HUDEP-2 (cell line): ENCODE measurements around the gene CLDN12.
A peak's percentile ranks its signal among the peaks of the same experiment; 100 is the strongest.

Experiments used
- DNase-seq, 76 experiments: peaks; one replicate each; lab custom pipeline; 2025; ENCODE audit not compliant: unreplicated experiment in 76 of 76; lab: John Stamatoyannopoulos, UW

The CLDN12 gene

DNA sequence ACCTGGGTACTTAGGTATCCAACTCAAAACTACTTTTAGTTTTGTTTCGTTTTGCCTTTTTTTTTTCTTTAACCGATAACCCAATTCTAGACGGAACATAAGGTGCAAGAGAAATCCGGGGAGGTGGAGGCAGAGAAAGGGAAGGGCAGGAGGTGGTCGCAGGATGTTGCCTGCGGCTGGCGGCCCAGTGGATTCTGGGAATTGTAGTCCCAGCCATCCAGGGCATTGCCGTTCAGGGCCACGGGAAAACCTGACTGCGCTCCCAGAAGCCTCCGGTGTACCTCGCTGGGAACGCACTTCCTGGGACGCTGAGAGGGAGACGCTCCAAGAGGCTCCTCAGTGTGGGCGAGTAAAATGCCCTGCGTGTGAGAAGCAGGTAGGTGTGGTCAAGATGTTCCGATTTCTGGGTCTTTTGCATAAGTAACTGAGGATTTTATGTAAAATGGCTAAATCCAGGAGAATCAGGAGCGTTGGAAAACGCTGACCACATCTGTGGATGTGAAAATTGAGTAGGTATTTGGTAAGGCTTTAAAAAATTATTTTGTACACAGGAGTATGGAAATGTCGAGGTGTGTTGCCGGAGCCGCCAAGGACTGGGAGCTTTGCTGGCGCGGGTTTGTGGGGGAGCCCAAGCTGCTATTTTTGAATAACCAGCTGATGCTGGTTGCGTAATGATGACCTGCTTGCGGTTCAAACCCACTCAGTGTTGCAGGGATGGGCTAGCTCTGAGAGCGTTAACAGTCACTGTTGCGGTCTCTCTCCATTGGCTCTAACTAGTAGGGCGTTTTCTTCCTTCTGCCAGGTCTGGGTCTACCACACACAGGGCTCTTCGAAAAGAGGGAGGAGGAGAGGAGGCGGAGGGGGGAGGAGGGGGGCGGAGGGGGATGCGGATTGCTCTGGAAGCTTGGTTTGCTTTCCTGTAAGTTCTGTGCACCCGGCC lies at the start of gene CLDN12:
Gene CLDN12, plus strand, starts transcription at position 288 of the 940 bp plus-strand sequence. CDS start 9,216 bp downstream, outside the sequence.
- DNase-seq = peak in 72 of 76 experiments; percentile 4 to 80 (median 50)

DNA sequence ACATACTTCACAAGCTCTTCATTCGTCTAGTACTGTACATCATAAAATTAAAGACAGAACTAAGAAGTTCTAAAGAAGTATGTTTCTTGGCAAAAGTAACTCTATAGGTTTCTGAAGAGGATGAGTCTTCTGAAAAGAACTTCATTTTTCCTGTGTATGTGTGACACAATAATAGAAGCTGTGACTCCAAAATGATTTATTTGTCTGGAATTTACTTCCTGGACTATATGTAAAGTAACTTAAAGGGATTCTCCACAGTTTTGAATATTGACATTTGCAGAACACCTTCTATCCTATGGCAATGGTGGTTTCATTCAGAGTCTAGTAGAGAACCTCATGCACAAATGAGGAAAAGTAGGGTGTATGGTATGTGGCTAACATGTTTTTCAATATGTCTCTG lies 19.8 kb upstream of the CLDN12 start:
- DNase-seq = no peak

DNA sequence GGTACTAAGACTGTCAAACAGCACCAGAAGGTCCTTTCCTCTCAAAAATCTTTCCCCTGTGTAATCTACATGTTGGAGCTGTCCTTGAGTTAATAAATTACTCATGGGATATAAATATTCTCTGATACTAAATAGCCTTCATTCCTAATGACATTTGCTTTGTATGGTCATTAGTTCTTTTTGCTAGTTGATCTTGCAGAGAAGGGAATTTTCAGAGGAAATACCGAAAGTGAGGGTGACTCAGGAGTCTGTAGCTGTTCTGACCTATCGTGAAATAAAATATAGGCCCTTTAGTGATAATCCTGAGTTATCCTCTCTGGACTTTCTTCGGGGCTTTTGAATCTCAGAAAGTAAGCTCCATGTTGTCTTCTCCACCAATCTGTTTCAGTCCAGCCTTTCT lies 19.4 kb upstream of the CLDN12 start:
- DNase-seq = no peak

DNA sequence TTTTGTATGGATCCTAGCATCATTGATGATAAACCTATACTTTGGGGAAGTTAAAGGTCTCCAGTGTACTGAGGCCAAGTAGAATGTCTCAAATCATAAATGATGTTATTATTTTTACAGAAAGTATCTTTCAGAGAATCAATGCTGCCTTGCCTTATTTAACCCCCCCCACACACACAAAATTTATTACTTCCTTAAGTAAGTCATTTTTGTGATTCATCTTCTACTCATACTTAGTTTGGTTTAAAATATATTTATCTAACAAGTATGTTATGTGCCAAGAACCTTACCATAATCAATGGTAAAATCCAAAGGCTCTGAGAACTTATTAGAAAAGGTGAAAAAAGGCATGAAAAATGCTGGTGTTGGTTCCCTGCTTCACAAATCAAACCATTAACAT lies 18.8 kb upstream of the CLDN12 start:
- no peak for DNase-seq

DNA sequence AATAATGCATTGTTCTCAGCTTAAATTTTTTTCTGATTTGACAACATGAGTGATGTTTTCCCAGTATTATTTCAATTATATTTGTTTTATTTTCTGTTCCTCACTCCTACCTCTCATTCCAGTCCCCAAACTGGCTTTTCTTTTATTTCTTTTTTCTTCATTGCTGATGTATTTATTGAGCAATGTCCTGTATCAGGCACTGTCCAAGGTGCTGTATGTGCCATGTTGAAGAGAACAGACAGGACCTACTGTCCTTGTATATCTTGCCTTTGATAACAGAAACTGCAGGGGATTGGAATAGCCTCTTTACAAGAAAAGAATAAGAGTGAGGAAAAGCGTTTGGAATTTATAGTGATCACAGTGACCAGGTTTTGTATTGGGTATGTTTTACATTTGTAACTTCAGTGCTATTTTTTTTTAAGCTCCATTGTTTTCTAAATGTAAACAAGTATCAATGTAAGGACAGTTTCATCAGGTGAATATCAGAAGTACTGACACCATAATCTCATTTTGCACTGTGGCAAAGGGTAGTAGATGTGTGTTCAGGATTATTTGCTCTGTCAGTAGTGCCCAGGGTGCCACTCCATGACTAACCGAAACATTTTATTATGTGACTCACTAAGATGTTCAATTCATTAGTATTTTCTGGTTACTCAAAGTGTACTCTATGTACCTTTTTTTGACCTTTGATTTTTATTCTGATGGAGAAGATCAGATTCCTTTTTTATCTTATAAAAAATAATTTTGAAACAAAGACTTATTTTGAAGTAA lies 15.6 kb upstream of the CLDN12 start:
- DNase-seq = no peak

DNA sequence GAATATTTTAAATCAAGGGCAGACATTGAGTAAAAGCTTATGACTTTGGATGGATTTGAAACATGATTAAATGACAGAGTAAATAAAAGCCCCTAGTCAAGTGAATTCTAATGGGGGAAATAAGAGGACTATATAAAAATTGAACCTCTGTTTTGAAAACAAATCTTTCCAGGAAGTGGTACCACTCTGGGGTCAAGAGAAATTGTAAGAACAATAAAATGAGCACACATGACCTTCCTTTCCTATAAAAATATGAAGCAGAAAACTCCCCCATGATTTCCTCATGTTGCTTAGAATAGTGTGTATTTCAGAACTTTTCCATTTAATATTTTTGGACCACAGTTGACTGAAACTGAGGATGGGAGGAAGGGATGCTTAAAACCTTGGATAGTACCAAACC lies 12.3 kb upstream of the CLDN12 start:
- no peak for DNase-seq

DNA sequence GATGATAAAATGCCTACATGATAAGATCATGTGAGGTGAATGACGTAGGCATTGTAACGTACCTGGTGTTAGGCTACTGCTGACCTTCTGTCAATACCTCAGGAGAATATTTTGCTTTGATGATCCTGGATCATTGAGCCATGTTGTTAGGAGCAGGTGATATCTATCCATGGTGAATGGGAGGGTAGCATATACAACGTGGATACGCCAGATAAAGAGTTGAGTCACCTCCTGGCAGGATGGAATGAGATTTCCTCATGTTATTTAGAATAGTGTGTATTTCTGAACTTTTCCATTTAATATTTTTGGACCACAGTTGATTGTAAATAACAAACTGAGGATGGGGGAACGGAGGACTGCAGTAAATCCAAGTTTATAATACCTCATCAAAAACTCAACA lies 11.8 kb upstream of the CLDN12 start:
- DNase-seq = no peak

DNA sequence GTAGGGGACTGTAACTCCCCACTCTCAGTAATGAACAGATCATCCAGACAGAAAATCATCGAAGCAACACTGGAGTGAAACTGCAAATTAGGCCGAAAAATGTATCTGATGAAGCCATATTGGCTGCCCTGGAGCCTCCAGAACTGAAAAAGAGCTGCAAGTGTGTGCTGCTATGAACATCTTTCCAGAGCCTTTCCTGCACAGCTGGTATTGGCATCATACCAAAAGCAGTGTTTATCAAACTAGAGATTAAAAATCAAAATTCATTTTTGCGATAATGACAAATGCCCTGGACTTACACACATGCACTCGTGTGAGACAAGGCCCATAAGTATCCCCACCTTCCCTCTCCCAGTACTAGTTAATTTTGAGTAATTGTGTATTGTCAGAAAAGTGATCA lies 6.8 kb upstream of the CLDN12 start:
- DNase-seq = no peak

DNA sequence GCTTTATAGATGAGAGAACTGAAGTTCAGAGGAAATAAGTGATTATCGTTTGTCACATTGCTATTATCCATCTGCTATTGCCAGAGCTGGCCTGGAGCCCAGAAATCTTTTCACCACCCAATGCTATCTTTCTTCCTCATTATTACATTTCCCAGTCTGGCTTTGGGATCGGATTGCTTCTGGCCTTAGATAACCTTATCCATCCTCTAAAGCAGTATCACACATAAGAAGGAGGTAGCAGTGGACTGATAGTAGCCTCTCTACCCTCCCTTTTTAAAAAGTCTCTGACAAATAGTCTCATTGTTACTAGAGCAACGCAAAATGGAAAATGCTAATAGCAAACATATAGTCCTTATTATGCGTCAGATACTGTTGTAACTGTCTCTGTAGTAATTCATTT lies 1.3 kb upstream of the CLDN12 start:
- DNase-seq = peak in 20 of 76 experiments; percentile 0 to 40 (median 14)

DNA sequence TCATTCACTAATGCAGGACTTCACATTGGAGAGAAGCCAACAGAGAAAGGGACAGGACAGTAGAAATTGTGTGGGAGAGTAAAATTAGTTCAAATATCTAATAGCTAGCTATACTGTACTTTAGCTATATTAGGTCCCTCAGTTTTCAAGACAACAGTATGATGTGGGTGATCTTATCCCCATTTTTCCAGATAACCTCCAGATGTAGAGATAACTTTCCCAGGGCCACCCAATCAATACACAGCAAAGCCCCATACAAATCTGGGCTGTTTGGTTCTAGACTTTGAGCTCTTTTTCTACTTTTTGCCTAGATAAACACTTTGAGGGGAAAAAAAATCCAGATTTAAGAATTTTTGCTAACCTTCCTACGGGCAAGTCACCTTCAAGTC lies 482 bp upstream of the CLDN12 start:
- no peak for DNase-seq

DNA sequence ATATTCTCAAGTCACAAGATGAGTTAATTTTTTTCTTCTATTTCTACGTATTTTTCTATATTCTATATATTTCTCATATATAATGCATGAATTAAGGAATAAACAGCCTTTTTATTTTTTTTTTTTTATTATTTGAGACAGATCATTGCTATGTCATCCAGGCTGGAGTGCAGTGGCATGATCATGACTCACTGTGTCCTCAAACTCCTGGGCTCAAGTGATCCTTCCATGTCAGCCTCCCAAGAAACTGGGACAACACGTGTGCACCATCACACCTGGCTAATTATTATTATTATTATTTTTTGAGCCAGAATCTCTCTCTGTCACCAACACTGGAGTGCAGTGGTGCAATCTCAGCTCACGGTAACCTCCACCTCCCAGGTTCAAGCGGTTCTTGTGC lies 1.5 kb downstream of the CLDN12 start:
- DNase-seq = no peak

DNA sequence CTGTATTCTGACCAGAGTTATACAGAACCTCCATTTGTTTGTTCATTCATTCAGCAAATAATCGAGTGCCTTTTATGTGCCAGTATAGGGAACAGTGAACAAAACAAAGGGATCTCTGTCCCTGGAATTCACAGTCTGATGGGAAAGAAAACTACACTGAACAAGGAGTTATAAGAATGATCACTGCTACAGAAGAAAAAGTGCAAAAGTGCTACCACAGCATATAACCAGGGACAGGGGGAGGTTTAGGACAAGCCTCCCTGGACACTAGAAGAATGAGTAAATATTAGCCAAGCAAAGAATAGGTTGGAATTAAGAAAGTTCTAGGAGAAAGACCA lies 4.2 kb downstream of the CLDN12 start:
- no peak for DNase-seq

DNA sequence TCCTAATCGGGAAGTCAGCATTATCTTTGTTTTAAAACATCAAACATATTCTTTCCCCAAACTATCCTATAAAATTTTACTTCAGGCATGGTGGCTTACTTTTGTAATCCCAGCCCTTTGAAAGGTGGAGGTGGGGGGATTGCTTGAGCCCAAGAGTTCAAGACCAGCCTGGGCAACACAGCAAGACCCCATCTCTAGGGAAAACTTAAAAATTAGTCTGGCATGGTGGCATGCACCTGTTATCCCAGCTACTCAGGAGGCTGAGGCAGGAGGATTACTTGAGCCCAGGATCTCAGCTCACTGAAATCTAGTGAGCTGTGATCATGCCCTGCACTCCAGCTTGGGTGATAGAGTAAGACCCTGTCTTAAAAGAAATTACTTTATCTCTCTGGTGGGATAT lies 4.9 kb downstream of the CLDN12 start:
- no peak for DNase-seq

DNA sequence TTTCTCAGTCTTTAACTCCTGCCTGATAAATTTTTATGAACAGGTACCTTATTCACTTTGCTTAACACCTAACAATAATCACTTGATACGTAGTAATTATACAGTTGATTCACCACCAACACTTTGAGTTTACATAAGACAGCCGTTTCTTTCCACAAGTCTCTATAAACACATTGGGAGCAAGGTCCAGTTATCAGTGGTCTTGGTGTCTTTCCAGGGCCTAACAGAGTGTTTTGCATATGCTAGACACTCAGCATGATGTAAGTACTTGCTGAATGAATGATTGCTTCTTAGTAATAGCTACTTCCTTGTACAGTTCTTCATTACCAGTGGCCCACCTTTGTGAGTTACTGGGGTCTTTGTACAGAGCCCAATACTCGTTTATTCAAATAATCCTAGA lies 6.4 kb downstream of the CLDN12 start:
- DNase-seq = no peak

DNA sequence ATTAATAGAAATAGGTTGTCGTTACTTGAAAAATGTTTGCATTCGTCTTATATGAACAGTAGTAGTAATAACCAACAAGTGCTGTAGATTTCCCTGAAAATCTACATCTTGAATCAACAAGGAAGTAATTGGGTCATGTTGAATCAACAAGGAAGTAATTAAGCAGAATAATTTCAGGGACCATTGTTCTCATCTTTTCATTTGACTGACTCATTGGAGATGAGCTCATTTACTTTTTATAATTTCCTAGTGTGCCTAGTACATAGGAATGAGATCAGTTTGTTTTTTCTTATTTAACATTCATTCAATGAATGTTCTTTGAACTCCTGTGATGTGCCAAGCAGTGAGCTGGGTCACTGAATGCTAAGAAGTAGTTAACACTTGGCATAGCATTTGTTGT lies 8.2 kb downstream of the CLDN12 start:
- no peak for DNase-seq

DNA sequence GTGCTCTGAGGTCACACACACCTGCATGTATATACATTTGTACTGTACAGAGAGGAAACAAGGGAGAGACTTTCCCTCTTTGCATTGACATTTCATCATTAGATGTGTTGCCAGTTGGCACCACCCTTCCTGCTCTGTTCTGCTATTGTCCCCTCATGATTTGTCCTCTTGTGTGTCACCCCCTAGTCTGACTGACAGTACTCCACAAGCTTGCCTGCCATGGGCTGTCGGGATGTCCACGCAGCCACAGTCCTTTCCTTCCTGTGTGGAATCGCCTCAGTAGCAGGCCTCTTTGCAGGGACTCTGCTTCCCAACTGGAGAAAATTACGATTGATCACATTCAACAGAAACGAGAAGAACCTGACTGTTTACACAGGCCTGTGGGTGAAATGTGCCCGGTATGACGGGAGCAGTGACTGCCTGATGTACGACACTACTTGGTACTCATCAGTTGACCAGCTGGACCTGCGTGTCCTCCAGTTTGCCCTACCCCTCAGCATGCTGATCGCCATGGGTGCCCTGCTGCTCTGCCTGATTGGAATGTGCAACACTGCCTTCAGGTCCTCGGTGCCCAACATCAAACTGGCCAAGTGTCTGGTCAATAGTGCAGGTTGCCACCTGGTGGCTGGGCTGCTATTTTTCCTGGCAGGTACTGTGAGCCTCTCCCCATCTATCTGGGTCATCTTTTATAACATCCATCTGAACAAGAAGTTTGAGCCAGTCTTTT lies 9.4 kb downstream of the CLDN12 start:
- DNase-seq = peak in 21 of 76 experiments; percentile 0 to 27 (median 5)

DNA sequence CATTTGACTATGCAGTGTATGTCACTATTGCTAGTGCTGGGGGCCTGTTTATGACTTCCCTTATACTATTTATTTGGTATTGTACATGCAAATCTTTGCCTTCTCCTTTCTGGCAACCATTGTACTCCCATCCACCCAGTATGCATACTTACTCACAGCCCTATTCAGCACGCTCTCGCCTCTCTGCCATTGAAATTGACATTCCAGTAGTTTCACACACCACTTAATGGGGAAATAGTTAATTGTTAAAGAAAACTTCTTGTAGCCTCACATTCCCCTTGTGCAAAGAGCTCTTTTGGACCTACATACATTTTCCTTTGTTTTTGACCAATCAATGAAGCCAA lies 9.9 kb downstream of the CLDN12 start:
- DNase-seq = no peak

DNA sequence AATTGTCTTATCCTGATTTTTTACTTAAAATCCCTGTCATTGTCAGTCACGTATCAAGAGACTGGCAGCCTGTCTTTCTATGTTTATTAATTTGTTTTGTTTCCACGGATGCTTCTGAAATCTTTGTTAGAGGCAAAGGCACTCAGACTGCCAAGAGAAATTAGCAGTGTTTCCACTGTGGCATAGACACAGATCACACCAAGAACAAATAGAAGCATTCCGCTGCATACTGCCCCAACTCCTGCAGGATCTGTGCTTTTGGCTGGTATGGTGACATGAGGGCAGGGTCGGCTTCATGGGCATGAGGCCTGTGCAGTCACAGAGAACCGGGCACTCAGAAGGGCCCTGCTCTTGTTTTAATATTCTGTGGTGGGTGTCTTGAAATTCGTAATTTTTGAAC lies 18.4 kb downstream of the CLDN12 start:
- DNase-seq = no peak

DNA sequence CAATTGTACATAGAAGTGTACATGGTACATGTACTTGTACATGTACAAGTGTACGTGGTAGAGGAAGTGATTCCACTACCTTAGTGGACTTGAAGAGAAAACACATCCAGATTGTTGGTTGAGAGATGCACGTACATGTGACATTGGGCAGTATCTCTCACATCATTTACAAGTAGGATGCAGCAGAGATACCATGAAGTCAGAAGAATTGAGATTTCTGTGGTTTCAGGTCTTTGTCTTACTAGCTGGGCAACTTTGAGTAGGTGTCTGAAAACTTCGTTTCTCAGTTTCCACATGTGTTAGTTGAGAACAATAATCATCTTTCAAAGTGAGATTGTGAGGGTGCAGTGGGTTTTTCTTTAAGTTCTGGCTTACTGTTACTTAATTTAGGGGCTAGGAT lies 21.5 kb downstream of the CLDN12 start:
- no peak for DNase-seq

DNA sequence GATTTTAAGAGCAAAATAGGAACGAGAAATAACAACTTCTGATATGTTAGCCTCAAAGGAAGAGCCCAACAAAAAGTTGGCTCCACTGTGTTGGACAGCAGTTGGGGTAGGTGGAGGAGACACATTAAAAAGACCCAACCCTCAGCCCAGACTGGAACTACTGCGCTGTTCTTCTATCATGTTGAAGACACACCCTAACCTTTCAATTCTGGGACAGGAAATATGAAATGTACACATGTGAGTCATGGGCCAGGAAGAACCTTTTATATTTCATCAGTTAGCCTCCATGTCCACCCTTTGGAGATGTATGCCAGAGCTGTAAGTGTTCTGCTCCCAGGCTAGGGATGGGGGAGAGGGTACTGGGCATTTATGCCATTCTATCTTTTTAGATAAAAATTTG lies 22.1 kb downstream of the CLDN12 start:
- no peak for DNase-seq
